Right lung (tissue), 10 donors: ENCODE measurements around the gene A2M. TPM values are rescaled to one million over a fixed set of nuclear protein-coding genes. Genes with fewer than 3 reads are reported as not detected.
"Not testable (repeated sequence)": the region's sequence is repeated elsewhere in the genome, so short reads cannot be mapped to it uniquely, and the experiment has no call there.

ENCODE experiments used
- DNase-seq, 2 donors: peaks; one replicate each; pipeline ENCODE4 v3.0.0-alpha.2; 2013
- long read RNA-seq, 8 donors: transcript quantifications; one replicate each; lab custom pipeline, GENCODE V29; 2026
- polyA plus RNA-seq, 5 donors: library from polyadenylated mRNA; unstranded; fragments of 120-200 nt; gene quantifications; one replicate each; pipeline versions ENCODE4 v1.2.1 to v1.2.3, GENCODE V29; 2013; ENCODE audit warnings: inconsistent platforms in 1 of 5, low replicate concordance in 1 of 5; ENCODE audit not compliant: insufficient read length in 5 of 5, insufficient read depth in 1 of 5

Gene A2M
- 1,000 to 10,000 TPM; 1,629 to 2,374 (median 2,213) TPM for polyA plus RNA-seq
- long read RNA-seq, donor 1, full-length matches to known transcripts: 205 of 1,418 reads
- long read RNA-seq, donor 1, partial matches to known transcripts: 1,182 of 1,418 reads
- long read RNA-seq, donor 1, other reads (novel, unspliced or antisense): 31 of 1,418 reads
- long read RNA-seq, donor 2, full-length matches to known transcripts: 110 of 340 reads
- long read RNA-seq, donor 2, partial matches to known transcripts: 215 of 340 reads
- long read RNA-seq, donor 2, other reads (novel, unspliced or antisense): 15 of 340 reads
- long read RNA-seq, donor 3, full-length matches to known transcripts: 106 of 704 reads
- long read RNA-seq, donor 3, partial matches to known transcripts: 591 of 704 reads
- long read RNA-seq, donor 3, other reads (novel, unspliced or antisense): 7 of 704 reads
- long read RNA-seq, donor 4, full-length matches to known transcripts: 84 of 416 reads
- long read RNA-seq, donor 4, partial matches to known transcripts: 327 of 416 reads
- long read RNA-seq, donor 4, other reads (novel, unspliced or antisense): 5 of 416 reads
- long read RNA-seq, donor 5, full-length matches to known transcripts: 141 of 965 reads
- long read RNA-seq, donor 5, partial matches to known transcripts: 812 of 965 reads
- long read RNA-seq, donor 5, other reads (novel, unspliced or antisense): 12 of 965 reads
- long read RNA-seq, donor 6, full-length matches to known transcripts: 207 of 1,075 reads
- long read RNA-seq, donor 6, partial matches to known transcripts: 826 of 1,075 reads
- long read RNA-seq, donor 6, other reads (novel, unspliced or antisense): 42 of 1,075 reads
- long read RNA-seq, donor 7, full-length matches to known transcripts: 327 of 1,362 reads
- long read RNA-seq, donor 7, partial matches to known transcripts: 943 of 1,362 reads
- long read RNA-seq, donor 7, other reads (novel, unspliced or antisense): 92 of 1,362 reads
- long read RNA-seq, donor 8, full-length matches to known transcripts: 58 of 210 reads
- long read RNA-seq, donor 8, partial matches to known transcripts: 138 of 210 reads
- long read RNA-seq, donor 8, other reads (novel, unspliced or antisense): 14 of 210 reads

GRCh38 chr12:9115731-9116559 is at the start of gene A2M:
Gene A2M, minus strand, starts transcription at chr12:9115919. Its CDS starts 70 bp downstream, at chr12:9115849.
- DNase-seq: peak; percentile 55 to 69

- no peak for DNase-seq
Observed at GRCh38 chr12:9163392-9163791, 47.7 kb upstream of the A2M start.

- DNase-seq: no peak
Observed at GRCh38 chr12:9156119-9156518, 40.4 kb upstream of the A2M start.

- DNase-seq: no peak
Observed at GRCh38 chr12:9149372-9149771, 33.7 kb upstream of the A2M start.

GRCh38 chr12:9148926-9149325 is 33.2 kb upstream of the A2M start:
- DNase-seq: no peak

- no peak for DNase-seq
Observed at GRCh38 chr12:9147461-9147860, 31.7 kb upstream of the A2M start.

GRCh38 chr12:9144730-9145106 is 29.0 kb upstream of the A2M start:
- DNase-seq: no peak

GRCh38 chr12:9143929-9144729 is 28.4 kb upstream of the A2M start:
- DNase-seq: no peak

- no peak for DNase-seq
Observed at GRCh38 chr12:9143137-9143536, 27.4 kb upstream of the A2M start.

- DNase-seq: not testable (repeated sequence)
Observed at GRCh38 chr12:9139588-9140290, 24.0 kb upstream of the A2M start.

GRCh38 chr12:9135903-9136310 is 20.2 kb upstream of the A2M start:
- DNase-seq: no peak

GRCh38 chr12:9134981-9135628 is 19.4 kb upstream of the A2M start:
- peak; percentile 88 to 91 for DNase-seq

GRCh38 chr12:9133216-9133916 is 17.6 kb upstream of the A2M start:
- DNase-seq: peak; percentile 61 to 67

GRCh38 chr12:9132008-9132535 is 16.4 kb upstream of the A2M start:
- DNase-seq: peak; percentile 72 to 74

GRCh38 chr12:9130244-9130643 is 14.5 kb upstream of the A2M start:
- DNase-seq: no peak

- no peak for DNase-seq
Observed at GRCh38 chr12:9127936-9128663, 12.4 kb upstream of the A2M start.

- DNase-seq: no peak
Observed at GRCh38 chr12:9127484-9127883, 11.8 kb upstream of the A2M start.
